Measurements from ENCODE around the gene AQP12B.

AQP12B gene

GRCh38 chr2:240637116-240637900, 45.4 kb downstream of the AQP12B start:
- TF ChIP-seq CTCF (IDR thresholded peaks at IDR 0.05; ENCODE audit: insufficient read depth, low read length, poor library complexity, severe bottlenecking): no peak
- Histone ChIP-seq H3K36me3 (ENCODE audit: control insufficient read depth, insufficient read depth, low read length) (no peaks in the 10 kb centered on the region), H3K4me3 (replicated peaks; ENCODE audit: low read depth, low read length) (no peak overlapping the region), H3K27me3 (replicated peaks; ENCODE audit: control insufficient read depth, insufficient read depth, low read length) (no peaks in the 10 kb centered on the region)
- DNase-seq (ENCODE audit: extremely low read depth, insufficient read length): no peak

GRCh38 chr2:240636563-240637115, 46.0 kb downstream of the AQP12B start:
- TF ChIP-seq CTCF (IDR thresholded peaks at IDR 0.05; ENCODE audit: insufficient read depth, low read length, poor library complexity, severe bottlenecking): no peak
- no peaks in the 10 kb centered on the region for H3K27me3 ChIP-seq (replicated peaks; ENCODE audit: control insufficient read depth, insufficient read depth, low read length)
- no peak overlapping the region for H3K4me3 ChIP-seq (replicated peaks; ENCODE audit: low read depth, low read length)
- DNase-seq (ENCODE audit: extremely low read depth, insufficient read length): no peak
- H3K36me3 ChIP-seq (ENCODE audit: control insufficient read depth, insufficient read depth, low read length): no peaks in the 10 kb centered on the region

GRCh38 chr2:240635998-240636547, 46.6 kb downstream of the AQP12B start:
- no peak for DNase-seq (ENCODE audit: extremely low read depth, insufficient read length)
- no peaks in the 10 kb centered on the region for H3K27me3 ChIP-seq (replicated peaks; ENCODE audit: control insufficient read depth, insufficient read depth, low read length)
- no peak overlapping the region for H3K4me3 ChIP-seq (replicated peaks; ENCODE audit: low read depth, low read length)
- no peaks in the 10 kb centered on the region for H3K36me3 ChIP-seq (ENCODE audit: control insufficient read depth, insufficient read depth, low read length)
- no peak for TF ChIP-seq CTCF (IDR thresholded peaks at IDR 0.05; ENCODE audit: insufficient read depth, low read length, poor library complexity, severe bottlenecking)

- Histone ChIP-seq H3K27me3 (replicated peaks; ENCODE audit: control insufficient read depth, insufficient read depth, low read length) (no peaks in the 10 kb centered on the region), H3K36me3 (ENCODE audit: control insufficient read depth, insufficient read depth, low read length) (no peaks in the 10 kb centered on the region), H3K4me3 (replicated peaks; ENCODE audit: low read depth, low read length) (no peak overlapping the region)
- no peak for DNase-seq (ENCODE audit: extremely low read depth, insufficient read length)
- no peak for TF ChIP-seq CTCF (IDR thresholded peaks at IDR 0.05; ENCODE audit: insufficient read depth, low read length, poor library complexity, severe bottlenecking)
These were observed 47.3 kb downstream of the AQP12B start for GRCh38 chr2:240635121-240635997.

GRCh38 chr2:240632306-240632721, 50.4 kb downstream of the AQP12B start:
- Histone ChIP-seq H3K27me3 (replicated peaks; ENCODE audit: control insufficient read depth, insufficient read depth, low read length) (no peaks in the 10 kb centered on the region), H3K4me3 (replicated peaks; ENCODE audit: low read depth, low read length) (no peak overlapping the region), H3K36me3 (ENCODE audit: control insufficient read depth, insufficient read depth, low read length) (no peaks in the 10 kb centered on the region)
- TF ChIP-seq CTCF (IDR thresholded peaks at IDR 0.05; ENCODE audit: insufficient read depth, low read length, poor library complexity, severe bottlenecking): no peak
- no peak for DNase-seq (ENCODE audit: extremely low read depth, insufficient read length)

Measured in GM06990 (cell line).